Measurements from ENCODE around the gene RANGAP1. TPM values are rescaled to one million over a fixed set of nuclear protein-coding genes. Genes with fewer than 3 reads are reported as not detected.

RANGAP1 gene
- total and polyA plus RNA-seq, 7 donors, result 18.7 to 64.8 (median 30.7) TPM

DNA sequence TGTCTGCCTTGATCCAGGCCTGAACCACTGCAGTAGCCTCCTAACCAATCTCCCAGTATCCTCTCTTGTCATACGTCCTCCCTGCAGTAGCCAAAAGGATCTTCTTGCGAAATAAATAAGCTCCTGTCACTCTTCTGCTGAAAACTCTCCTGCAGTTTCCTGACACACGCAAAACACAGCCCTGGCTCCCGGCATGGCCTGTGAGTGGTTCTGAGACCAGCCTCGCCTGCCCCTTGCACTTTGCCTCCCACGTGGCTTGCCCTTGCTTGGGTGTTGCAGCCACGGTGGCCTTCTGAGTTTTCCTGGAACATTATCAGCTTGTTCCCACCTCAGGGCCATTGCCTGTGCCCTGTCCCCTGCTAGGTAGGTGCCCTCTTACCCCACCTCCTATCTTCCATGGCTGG lies 22.6 kb upstream of the RANGAP1 start:
- Histone ChIP-seq H3K4me1 (peaks cover 0 to 26% (median 17%) of the 10 kb centered on the region in 4 donors), H3K36me3 (peaks cover 0 to 5% (median 0%) of the 10 kb centered on the region in 4 donors), H3K27ac (peak overlapping the region in 3 of 4 donors; percentile 42 to 73 (median 71)), H3K4me3 (no peak overlapping the region), H3K9me3 (no peaks in the 10 kb centered on the region), H3K27me3 (no peaks in the 10 kb centered on the region)
- WGBS, 2 donors, result 47 to 78% methylated on average over 7 of the region's 7 CpGs
- intact Hi-C loops (cut with DNase I), result no loop called here
- no peak for TF ChIP-seq POLR2AphosphoS5 (IDR thresholded peaks at IDR 0.05)
- TF ChIP-seq POLR2A (IDR thresholded peaks at IDR 0.05), result no peak
- TF ChIP-seq, protein P1, sequence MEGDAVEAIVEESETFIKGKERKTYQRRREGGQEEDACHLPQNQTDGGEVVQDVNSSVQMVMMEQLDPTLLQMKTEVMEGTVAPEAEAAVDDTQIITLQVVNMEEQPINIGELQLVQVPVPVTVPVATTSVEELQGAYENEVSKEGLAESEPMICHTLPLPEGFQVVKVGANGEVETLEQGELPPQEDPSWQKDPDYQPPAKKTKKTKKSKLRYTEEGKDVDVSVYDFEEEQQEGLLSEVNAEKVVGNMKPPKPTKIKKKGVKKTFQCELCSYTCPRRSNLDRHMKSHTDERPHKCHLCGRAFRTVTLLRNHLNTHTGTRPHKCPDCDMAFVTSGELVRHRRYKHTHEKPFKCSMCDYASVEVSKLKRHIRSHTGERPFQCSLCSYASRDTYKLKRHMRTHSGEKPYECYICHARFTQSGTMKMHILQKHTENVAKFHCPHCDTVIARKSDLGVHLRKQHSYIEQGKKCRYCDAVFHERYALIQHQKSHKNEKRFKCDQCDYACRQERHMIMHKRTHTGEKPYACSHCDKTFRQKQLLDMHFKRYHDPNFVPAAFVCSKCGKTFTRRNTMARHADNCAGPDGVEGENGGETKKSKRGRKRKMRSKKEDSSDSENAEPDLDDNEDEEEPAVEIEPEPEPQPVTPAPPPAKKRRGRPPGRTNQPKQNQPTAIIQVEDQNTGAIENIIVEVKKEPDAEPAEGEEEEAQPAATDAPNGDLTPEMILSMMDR (IDR thresholded peaks at IDR 0.05), result no peak
- no peak for TF ChIP-seq EP300 (IDR thresholded peaks at IDR 0.05)
- no peak for DNase-seq

GRCh38 chr22:41308054-41308453 lies 22.1 kb upstream of the RANGAP1 start:
- peaks cover 0 to 5% (median 0%) of the 10 kb centered on the region in 4 donors for H3K36me3 ChIP-seq
- H3K4me1 ChIP-seq, result peaks cover 0 to 31% (median 19%) of the 10 kb centered on the region in 4 donors
- no peak overlapping the region for H3K4me3 ChIP-seq
- TF ChIP-seq EP300 (IDR thresholded peaks at IDR 0.05) (no peak), POLR2AphosphoS5 (IDR thresholded peaks at IDR 0.05) (no peak), POLR2A (IDR thresholded peaks at IDR 0.05) (no peak)
- TF ChIP-seq, protein P1 (IDR thresholded peaks at IDR 0.05), result no peak
- H3K27me3 ChIP-seq, result no peaks in the 10 kb centered on the region
- H3K27ac ChIP-seq, result peak overlapping the region; percentile 28 to 73 (median 56)
- intact Hi-C loops (cut with DNase I), result no loop called here
- H3K9me3 ChIP-seq, result no peaks in the 10 kb centered on the region
- 68 to 76% methylated on average over 3 of the region's 3 CpGs for WGBS, 2 donors
- DNase-seq, result peak; percentile 76

- 91 to 94% methylated on average over 4 of the region's 4 CpGs for WGBS, 2 donors
- Histone ChIP-seq H3K27me3 (no peaks in the 10 kb centered on the region), H3K36me3 (peaks cover 0 to 5% (median 0%) of the 10 kb centered on the region in 4 donors), H3K27ac (peak overlapping the region in 3 of 4 donors; percentile 17 to 38 (median 27)), H3K4me3 (no peak overlapping the region), H3K4me1 (peaks cover 0 to 44% (median 32%) of the 10 kb centered on the region in 4 donors), H3K9me3 (no peaks in the 10 kb centered on the region)
- intact Hi-C loops (cut with DNase I), result no loop called here
- no peak for TF ChIP-seq EP300 (IDR thresholded peaks at IDR 0.05)
- peak in 1 of 4 donors; percentile 9 for TF ChIP-seq POLR2AphosphoS5 (IDR thresholded peaks at IDR 0.05)
- no peak for DNase-seq
These were observed 19.7 kb upstream of the RANGAP1 start for GRCh38 chr22:41305646-41306045.

DNA sequence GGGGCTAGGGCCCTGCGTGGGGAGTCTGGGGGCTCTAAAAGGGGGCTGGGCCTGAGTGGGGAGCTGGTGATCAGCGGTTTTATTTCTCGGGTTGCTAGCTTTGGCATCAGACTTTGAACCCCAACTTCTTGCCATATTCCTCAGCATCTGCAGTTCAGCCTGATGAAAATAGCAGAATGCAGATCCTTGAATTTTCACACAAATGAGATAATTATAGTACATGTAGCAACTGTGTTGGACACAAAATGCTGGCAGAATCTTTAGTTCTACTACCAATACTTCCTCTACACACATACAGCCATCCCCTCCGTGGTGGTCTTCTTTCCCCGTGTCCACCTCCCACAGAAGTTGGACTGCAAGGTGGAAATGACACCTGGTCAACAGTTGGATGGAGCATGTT lies 16.8 kb upstream of the RANGAP1 start:
- intact Hi-C loops (cut with DNase I), result loop anchor here (5.0 kb wide), 3 partner anchors 64 to 319 kb away; partner anchors contain the start of genes DESI1 and XRCC6
- H3K27ac ChIP-seq, result peak overlapping the region; percentile 81 to 92 (median 88)
- peaks cover 0 to 37% (median 30%) of the 10 kb centered on the region in 4 donors for H3K4me1 ChIP-seq
- 10 to 17% methylated on average over 5 of the region's 5 CpGs for WGBS, 2 donors
- H3K36me3 ChIP-seq, result no peaks in the 10 kb centered on the region
- H3K9me3 ChIP-seq, result no peaks in the 10 kb centered on the region
- DNase-seq, result no peak
- TF ChIP-seq, protein P1 (IDR thresholded peaks at IDR 0.05), result no peak
- H3K4me3 ChIP-seq, result peak overlapping the region; percentile 78 to 99 (median 95)
- H3K27me3 ChIP-seq, result no peaks in the 10 kb centered on the region

DNA sequence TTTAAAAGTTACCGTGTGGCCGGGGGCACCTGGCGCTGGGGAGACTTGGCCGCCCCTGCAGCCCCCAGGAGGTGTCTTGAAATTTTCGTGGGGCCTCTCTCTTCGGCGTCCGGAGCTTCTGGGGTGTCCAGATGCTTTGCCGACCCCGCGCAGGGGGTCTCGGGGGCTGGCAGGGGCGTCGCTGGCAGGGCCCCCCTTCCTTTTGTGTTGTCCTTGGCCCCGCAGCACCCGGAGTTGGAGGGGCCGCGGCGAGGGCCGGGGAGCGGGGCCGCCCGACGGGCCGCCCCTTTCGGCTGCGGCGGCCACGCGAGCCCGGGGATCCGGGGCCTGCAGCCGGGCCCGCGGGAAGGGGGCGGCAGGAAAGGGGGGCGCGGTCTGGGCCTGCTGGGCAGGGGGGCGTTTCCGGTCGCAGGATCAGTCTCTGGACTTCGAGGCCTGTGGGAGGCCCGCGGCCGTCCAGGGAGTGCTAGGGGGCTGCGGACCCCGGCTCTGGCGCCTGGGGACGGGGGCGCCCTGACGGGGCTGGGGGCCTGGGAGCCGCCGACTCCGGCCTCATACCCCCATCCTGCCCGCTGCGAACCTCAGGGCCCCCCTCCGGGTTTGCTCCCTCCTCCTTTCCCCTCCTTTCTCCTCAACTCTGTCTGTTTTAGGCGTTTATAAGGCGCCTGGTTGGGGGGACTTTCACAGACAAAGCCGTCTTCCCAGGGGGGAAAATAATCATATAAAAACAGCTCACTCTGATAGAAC lies 16.2 kb upstream of the RANGAP1 start:
- peak overlapping the region; percentile 78 to 99 (median 95) for H3K4me3 ChIP-seq
- 0 to 1% methylated on average over 60 of the region's 60 CpGs for WGBS, 2 donors
- H3K27me3 ChIP-seq, result no peaks in the 10 kb centered on the region
- H3K27ac ChIP-seq, result peak overlapping the region; percentile 81 to 92 (median 88)
- no peaks in the 10 kb centered on the region for H3K36me3 ChIP-seq
- intact Hi-C loops (cut with DNase I), result loop anchor here (5.0 kb wide), 3 partner anchors 65 to 320 kb away; partner anchors contain the start of genes DESI1 and XRCC6
- no peak for DNase-seq
- peaks cover 0 to 31% (median 28%) of the 10 kb centered on the region in 4 donors for H3K4me1 ChIP-seq
- no peaks in the 10 kb centered on the region for H3K9me3 ChIP-seq
- TF ChIP-seq POLR2A (IDR thresholded peaks at IDR 0.05) (no peak), EP300 (IDR thresholded peaks at IDR 0.05) (no peak), POLR2AphosphoS5 (IDR thresholded peaks at IDR 0.05) (no peak)
- TF ChIP-seq, protein P1 (IDR thresholded peaks at IDR 0.05), result no peak

Data from sigmoid colon (tissue), 7 donors.